GM20431 (cell line): Measurements from ENCODE around the gene DBN1.
"Not testable (repeated sequence)": the region's sequence is repeated elsewhere in the genome, so short reads cannot be mapped to it uniquely, and the experiment has no call there.

Source experiments
- in situ Hi-C: fragments of 300-500 bp; cut with MseI, MboI; formaldehyde crosslinking; loops from one replicate; pipeline ENCODE4 v1.15.0; 2020; ENCODE audit warnings: low sequenced_read_pairs; ENCODE audit not compliant: unreplicated experiment

DBN1 gene

DNA sequence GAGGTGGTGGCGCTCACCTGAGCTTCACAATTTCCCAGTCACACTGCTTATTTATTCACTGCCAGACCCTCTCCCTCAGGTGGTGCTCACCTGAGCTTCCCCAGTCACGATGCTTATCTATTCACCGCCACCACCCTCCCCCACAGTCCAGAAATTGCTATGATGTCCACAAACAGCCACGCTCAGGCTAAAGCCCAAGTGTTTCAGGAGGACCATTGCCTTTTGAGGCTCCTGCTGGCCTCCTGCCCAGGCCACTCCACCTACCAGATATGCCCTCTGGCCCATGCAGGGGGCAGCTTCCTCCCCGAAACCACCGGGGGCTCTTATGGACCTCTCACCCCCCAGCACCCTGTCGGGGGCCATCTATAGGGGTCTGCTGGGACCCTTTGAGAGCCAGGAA, 19.4 kb upstream of the DBN1 start:
- in situ Hi-C loops: no loop called here

DNA sequence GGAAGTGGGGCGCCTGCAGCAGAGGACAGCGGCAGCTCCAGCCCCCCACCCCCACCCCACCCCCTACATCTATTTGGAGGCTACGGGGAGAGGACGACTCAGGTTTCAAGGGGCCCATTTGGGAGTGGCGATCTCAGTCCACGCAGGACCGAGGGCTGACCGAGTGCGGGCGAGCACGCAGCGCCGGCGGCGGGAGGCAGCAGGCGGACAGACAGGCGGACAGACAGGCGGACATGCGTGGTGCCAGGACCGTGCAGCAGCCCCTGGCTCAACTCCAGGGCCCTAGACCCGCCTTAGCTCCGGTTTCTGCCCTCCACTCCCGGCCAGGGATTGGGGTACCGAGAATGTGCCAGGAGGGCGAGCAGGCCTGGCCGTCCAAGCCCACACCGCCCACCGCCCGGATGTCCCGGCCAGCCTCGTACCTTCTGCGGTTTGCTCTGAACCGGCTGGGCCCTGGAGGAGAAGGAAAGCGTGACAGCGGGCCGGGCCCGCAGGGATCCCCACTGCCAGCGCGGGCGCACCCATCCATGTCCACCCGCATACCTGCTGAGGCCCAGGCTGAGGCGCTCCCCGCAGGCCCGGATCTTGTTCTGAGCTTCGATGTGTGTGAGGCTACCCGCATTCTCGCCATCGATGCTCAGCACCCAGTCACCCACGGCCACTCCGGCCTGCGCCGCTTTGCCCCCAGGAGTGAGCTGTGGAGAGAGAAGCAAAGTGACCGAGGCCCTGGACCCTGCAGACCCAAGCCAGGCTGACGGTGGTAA, 18.7 kb upstream of the DBN1 start:
- in situ Hi-C loops: no loop called here

DNA sequence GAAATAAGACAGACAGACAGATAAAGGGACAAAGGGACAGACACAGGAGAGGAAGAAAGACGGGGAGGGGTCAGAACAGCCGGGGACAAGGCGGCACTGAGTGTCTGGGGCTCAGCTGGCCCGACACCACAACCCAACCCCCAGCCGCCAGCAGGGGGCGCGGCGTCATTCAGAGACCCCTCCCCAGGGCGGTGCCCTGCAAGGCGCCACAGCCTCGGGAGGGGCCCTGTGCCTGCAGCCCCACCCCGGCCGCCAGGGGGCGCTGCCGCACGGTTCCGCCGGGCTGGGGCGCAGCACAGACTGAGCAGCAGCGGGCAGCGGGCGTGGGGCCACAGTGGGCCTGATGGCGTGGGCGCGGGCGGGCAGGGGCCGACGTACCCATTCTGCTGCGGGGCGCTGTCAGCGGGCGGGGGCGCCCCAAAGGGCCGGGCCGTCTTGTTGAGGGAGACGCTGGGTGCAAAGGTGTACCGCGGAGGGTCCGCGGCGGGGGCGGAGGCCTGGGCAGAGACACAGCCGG, 18.1 kb upstream of the DBN1 start:
- in situ Hi-C loops: no loop called here

DNA sequence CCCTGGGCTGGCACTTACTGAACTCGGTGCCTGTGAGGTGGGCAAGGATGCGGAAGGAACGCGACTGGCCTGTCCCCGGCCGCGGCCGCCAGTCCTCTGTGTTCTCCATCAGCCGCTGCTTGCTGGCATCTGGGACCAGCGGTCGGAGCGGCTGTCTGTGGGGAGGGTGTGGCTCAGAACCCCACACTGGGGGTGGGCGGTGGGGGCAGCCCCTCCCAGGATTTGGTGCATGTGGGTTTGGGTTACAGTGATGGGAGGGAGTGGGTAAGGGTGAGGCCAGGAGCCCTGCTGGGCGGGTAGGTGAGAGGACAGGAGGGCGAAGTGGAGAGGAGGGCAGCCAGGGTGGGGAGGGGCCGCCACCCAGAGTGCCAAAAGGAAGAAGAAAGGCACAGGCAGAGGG, 17.6 kb upstream of the DBN1 start:
- in situ Hi-C loops: no loop called here

DNA sequence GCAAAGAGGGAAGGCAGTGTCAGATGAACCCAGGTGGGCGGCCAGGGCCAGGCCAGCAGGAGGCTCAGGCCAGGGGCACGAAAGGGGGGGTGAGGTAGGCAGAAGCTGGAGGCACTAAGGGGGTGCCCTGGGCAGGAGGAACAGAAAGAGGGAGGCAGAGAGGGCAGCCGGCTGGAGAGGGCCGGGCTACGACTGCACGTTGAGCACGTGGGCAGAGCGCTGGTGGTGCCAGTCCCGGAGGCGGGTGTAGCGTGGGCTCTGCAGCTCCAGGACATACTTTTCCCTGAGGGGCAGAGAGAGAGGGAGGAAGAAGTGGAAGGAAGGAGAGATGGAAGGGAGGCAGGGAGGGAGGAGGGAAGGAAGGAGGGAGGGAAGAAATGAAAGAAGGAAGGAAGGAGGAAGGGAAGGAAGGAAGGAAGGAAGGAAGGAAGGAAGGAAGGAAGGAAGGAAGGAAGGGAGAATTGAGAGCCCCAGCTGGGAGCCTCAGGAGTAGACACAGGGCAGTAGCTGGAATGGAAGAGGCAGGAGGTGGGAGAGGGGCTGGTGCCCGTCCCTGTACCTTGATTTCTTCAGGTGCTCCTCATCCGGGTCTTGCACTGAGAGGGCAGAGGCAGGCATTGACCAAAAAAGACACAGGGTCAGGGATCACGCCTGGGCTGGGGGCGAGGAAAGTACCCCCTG, 17.0 kb upstream of the DBN1 start:
- in situ Hi-C loops: no loop called here

DNA sequence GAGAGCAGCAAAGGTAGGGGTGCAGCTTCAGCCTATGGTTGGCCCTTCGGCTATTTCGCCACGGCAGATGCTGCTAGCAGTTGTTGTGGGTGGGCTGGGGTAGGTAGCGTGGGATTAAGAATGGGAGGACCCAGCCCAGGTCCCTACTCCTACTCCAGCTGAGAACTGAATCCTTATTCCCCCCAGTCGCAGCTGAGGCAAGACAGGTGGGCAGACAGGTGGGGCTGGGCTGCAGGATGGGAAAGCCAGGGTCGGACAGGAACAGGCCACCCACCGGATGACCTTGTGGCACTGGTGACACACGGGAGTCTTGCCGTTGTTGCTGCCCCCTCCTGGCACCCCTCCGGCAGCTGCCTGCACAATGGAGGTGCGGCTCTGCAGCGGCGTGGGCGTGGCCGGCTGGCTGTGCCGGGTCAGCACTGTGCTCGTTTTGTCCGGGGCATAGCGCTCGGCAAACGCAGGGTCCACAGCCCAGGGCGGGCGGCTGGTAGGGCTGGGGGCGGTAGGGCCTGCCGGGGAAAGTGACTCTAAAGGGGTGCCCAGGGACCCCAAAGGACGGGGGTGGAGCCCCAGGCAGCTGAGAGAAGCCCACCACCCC, 15.8 kb upstream of the DBN1 start:
- in situ Hi-C loops: no loop called here

DNA sequence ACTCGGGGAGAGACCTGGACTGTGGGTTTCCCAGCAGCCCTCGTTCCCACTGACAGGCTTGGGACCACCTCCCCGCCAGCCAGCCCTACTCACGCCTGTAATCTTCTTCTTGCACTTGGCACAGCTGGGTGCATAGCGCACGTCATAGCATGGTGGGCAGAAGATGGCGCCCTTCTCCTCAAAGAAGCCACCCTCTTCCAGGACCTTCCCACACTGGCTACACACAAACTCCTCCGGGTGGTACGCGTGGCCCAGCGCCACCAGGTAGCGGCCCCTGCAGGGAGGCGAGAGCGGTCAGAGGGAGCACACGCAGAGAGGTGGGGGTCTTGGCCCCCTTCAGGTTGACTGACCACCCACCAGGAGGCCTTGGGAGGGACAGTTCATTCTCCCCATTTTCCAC, 14.5 kb upstream of the DBN1 start:
- in situ Hi-C loops: no loop called here

DNA sequence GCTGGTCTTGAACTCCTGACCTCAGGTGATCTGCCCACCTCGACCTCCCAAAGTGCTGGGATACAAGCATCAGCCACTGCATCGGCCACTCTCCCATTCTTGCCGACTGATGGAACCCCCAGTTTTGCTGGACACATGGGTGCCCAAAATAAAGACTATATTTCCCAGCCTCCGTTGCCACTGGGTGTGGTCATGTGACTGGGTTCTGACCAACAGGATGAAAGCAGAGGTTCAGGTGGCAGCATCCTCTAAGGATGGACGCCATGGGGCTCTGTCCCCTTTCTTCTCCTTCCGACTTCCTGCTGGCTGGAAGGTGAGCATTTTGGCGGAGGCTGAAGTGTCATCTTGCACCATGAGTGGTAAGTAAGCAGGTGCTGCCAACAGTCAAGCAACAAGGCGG, 13.7 kb upstream of the DBN1 start:
- in situ Hi-C loops: no loop called here

DNA sequence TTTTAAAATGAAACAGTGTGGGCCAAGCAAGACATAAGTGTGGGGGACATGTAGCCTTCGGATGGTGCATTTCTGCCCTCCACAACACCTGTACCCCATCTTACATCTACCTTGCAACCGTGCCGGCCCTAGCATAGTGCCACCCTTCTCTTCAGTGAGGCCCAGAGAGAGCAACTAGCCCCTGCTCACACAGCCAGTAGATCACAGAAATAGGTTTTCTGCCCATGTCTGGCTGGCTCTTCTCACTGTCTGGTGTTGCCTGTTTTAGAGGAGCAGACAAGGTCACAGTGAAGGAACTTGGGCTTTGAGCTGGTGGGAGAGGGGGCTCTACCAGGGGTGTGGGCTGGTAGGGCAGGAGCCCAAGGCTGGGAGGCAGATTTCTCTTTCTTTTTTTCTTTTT, 12.8 kb upstream of the DBN1 start:
- in situ Hi-C loops: no loop called here

DNA sequence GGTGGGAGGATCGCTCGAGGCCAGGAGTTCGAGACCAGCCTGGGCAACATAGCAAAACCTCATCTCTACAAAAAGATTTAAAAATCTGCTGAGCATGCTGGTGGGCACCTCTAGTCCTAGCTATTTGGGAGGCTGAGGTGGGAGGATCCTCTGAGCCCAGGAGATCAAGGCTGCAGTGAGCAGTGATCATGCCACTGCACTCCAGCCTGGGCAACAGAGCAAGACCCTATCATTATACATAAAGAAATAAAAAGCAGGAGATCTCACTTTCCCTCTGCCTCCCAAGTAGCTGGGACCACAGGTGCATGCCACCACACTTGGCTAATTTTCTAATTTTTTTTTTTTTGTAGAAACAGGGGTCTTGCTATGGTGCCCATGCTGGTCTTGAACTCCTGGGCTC, 12.3 kb upstream of the DBN1 start:
- in situ Hi-C loops: not testable (repeated sequence)

DNA sequence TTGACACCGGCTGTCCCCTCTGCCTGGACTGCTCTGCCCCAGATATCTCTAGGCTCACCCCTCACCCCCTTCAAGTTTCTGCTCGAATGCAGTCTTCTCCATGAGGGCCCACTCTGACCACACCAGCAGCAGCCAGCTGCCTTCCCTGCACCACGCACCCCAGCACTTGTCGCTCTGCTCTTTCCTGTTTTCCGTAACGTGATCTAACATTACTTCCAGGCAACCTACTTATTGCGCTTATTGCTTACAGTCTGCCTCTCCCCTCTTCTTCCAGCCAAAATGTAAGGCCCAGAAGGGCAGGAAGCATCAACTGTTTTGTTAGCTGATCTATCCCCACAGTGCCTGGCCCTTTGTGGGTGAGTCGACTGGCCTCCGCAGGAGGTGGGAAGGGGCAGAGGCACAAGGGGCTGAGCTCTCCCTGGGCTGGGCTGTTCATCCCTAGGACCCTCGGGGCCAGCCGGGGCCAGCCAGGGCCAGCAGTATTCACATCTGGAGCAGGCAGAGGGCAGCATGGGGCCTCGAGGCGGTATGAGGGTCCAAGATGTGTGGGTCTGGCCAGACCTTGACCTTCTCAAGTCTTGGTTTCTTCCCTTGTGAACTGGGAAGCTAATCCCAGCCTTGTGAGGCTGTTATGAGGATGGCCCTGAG, 11.6 kb upstream of the DBN1 start:
- in situ Hi-C loops: no loop called here

DNA sequence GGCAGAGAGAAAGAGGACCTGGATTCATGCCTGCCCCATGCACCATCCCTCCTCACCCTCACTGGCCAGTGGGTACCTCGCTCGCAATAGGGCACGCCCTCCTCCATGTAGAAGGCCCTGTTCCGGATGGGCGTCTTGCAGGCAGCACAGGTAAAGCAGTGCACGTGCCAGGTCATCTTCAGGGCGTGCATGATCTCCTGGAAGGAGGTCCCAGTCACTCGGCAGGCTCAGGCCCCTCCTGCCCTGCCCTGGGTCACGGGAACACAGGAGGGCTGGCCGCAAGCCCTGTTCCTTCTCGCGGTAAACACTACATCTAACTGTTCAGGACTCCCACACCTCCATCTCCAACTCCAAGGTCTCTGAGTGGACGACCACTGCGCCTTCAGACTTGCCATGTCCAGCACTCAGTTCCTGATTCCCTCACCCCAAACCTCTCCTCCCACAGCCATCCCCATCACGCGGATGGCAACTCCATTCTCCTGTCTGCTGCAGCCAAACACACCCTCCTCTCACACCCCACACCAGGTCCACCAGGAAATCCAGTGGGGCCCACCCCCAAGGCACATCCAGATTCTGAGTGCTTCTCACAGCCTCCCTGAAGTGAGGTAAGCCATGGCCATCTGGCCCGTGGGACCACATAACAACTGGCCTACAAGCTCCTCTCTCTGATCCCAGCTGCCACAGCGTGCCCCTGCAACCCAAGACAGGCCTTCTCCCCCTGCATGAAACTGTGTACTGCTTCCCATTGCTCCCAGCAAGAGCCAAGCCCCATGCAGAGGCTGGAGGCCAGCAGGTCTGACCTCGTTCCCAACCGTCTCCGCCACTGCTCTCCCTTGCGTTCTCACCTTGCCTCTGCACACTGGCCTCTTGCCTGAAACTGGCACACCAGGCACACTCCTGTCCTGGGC, 10.8 kb upstream of the DBN1 start:
- in situ Hi-C loops: no loop called here

DNA sequence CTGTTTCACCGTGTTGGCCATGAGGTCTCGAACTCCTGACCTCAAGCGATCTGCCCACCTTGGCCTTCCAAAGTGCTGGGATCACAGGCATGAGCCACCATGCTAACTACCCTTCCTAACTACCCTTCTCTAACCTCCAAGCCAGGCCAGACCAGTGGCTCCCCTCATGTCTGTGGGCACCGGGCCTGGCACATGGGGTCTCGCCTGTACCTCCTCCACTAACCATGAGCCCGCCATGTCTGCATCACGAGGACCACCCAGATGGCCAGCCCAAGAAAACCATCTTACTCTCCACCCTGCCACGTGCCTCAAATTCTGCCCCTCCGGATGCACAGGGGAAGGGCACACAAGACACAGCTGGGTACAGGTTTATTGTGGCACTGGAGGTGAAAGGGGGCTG, 9.6 kb upstream of the DBN1 start:
- in situ Hi-C loops: no loop called here

DNA sequence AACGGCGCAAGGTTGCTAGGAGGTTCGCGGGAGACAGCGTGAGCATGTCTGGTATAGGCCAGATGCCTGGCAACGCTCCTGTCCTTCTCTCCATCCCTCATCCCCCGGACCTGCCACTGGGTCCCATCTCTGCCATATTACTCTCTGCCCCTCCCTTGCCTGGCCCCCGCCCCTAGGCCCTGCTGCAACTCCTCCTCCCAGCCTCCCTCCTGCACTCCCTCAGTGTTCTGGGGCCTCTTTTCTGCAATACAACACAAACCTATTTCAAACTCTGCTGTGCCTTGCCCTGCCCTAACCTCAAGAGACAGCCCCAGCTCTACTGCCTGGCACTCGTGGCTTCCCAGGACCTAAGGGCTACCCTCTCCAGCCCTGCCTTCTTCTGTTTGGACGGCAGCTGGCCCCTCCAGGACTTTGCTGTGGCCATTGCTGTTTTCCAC, 8.9 kb upstream of the DBN1 start:
- in situ Hi-C loops: no loop called here

DNA sequence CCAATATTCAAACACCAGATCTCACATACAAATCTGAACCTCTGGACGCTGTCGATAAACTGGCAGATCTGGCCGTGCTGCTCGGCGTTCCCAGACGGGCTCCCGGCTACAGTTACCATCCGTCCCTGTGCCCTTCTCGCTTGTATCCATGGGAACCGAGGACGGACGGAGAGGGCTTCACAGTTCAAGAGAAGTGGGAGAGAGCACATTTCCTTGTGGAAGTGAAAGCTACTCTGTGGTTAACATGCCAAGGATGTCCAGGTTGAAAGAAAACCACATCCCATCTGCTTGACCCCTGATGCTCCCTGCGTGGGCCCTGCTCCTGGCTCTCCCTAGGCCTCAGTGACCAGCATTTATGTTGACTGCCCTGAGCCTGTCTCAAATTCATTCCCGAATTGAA, 6.3 kb upstream of the DBN1 start:
- in situ Hi-C loops: no loop called here

DNA sequence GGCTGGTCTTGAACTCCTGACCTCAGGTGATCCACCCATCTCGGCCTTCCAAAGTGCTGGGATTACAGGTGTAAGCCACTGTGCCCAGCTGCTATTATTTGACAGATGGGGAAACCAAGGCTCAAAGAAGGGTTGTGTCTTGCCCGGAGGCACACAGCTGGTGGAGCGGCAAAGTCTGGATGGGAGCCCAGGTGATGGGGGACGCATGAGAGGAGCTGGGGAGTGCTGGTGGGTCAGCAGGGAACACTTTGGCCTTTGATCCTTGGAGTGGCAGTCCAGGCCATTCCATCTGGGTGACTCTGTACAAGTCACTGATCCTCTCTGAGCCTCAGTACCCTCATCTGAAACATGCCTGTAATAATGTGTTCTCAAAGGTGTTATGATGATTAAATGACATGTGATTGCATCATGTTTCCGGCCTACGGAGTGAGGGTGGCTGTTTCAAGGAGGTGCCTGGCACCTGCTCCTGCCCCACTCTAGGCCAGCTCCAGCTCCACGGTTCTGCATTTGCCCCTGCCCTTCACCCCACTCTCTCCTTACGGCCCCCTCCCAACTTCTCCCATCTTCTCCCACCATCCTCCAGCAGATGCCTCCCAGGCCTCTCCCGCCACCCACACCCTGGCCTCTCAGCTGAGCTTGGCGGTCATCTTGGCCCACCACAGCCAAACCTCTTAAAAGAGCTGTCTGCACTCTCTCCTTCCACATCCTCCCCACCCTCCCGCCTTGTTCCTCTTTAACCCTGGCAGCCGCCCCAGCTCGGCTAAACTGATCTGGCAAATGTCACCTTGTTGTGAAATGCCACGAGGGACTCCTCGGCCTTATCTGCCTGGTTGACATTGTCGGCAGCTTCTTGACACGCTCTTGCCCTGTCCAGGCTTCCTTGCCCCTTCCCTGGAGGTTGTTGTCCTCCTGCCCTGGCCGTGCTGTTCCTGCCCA, 5.5 kb upstream of the DBN1 start:
- in situ Hi-C loops: no loop called here

DNA sequence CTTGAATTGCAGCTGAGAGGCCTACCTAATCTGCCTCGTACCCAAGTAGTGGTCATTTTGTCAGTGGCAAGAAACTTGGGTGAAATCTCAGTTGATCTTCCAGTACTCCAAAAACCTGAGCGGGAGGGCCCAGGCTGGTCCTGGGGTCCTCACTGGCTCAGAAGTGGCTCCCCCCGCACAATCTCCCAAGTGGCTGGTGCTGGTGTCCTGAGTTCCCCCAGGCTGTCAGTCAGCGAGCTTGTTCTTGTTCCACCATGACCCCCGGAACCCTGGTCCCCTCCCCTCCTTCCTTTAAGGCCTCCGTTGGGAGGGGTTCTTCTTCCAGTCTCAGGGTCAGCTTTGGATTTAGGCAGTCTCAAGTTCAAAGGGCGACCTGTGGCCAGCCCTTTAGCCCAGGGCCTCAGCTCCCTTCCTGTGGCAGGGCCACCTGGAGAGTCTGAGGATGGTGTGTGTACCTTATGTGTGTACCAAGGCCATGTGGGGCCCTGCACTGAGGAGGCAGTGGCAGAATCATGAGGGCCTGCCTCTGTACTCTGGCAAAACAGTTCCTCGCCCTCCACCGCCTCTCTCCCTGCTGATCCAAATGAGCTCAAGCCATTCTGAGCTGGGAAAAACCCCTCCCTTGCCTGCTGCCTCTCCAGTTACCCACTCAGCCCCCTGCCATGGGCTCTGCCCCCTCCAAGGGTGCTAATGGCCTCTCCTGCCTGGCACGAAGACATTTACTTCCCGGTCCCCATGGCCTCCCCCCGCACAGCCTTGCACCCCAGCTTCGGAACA, 4.5 kb upstream of the DBN1 start:
- in situ Hi-C loops: no loop called here
